Stimulated activated CD4-positive, alpha-beta T cell treated with anti-CD3 and anti-CD28 coated beads, Interleukin-4, amount 100 ng/mL, for 24 hours (primary cell): Measurements from ENCODE around the gene SORBS2.

ENCODE experiments used
- DNase-seq: peaks from one replicate; pipeline ENCODE4 v3.0.0-alpha.2; 2020

The SORBS2 gene

DNA sequence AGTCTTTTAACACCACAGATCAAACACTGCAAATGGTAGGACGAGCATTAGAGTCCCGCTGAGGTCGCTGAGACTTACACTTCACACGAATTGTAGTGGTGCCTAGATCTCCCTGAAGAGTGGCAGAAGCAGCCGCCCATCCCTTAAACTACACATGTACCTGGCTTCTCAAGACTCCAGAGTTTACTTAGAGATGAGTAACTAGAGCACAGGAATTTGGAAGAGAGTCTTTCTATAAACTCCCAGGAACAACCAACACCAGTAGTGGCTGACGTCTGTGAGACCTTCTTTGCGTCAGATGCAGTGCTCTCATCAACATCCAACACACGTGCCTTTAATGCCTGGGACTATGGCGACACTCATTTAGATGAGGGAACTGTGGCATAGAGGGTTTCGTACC is 12.6 kb downstream of the SORBS2 start:
- no peak for DNase-seq

DNA sequence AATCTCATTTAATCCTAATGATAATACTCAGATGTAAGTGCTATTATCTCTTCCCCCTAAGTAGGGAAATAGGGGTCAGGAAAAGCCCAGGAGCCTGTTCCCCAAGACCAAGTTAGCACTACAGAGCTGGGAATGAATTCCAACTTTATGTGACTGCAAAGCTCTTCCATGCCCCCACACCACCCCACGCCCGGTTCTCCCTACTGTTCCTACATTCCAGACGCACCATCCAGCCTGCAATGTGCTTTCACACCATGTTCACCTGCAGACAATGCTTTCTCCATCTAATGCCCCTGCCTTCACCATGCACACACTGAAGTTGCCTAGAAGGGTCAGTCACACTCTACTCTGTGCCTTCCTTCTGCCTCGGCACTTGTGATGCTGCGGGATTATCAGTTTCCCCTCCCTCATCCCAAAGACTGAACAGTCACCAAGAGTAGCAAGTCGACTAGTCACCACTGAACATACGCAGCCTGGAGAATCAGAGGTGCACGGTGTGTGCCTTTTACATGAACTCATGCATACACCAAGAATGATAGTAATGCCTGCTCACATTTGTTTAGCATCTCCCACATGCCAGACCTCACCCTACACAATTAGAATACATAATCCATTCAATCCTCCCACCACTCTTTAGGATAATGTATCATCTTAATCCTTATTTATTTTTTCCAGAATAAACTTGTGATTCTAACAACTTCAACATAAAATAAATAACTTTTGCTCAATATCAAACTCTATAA is 14.2 kb downstream of the SORBS2 start:
- DNase-seq, result no peak

DNA sequence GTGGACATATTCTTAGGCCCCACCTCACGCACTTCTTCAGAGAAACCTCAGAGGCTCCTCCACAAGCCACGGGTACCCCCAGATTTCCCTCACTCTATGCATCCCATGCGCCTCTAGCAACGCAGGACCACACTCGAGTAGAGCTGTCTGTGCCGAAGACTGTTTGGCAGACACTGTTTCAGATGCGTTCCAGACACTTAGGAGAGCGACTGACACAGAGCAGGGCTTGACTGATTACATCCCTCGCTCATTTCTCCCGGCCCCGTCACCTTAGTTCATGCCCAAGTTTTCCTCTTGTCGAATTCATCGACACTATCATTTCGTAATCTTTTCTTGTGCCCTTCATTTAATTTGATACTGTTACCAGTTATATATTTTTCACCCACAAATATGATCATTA is 15.0 kb downstream of the SORBS2 start:
- no peak for DNase-seq

DNA sequence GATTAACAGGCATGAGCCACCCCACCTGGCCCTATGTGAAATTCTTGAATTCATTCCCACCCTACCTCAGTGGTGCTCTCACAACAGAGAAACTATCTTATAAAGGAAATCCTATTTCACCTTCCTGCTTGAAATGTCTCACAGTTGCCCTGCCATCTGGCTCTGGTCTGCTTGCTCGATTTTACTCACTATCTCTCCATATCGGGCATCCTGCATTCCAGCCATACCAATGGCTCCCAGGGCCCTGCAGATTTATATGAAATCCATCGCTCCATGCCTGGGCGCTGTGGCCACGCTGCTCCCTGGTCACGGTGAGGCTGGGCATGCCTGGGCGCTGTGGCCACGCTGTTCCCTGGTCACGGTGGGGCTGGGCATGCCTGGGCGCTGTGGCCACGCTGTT is 15.8 kb downstream of the SORBS2 start:
- DNase-seq, result no peak

DNA sequence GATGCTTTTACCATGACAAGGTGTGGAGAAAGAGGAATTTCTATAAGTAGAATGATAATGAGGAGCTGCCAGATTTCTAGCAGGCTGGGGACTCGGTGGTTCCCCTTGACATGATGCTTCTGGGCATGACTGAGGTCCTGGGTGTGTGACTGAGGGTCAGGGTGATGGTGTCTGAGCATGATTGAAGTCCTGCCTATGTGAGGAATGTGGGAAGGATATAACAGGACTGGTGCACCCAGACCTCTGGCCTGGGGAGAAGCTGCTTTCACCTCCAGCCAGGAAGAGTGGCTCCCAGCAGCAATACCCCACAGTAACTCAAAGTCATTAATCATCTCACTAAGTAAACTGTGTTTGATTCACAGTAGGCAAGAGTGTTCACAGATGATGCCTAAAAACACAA is 17.4 kb downstream of the SORBS2 start:
- no peak for DNase-seq

DNA sequence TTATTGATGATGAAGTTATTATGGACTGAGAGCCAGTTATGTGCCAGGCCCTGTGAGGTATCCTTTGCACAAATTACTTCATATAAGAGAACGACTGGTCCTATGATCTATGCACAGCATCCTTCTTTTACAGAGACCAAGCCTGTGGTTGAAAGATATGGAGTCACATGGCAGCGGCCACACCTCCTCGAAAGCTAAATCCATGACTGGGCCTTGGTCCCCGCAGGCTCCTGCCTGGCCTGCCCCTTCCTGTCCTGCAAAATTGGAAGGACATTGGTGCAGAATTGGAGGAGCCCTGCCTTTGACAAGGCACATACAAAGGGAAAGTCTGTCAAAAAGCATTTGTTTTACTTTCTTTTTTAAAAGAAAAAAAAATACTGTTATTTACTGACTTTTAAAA is 18.3 kb downstream of the SORBS2 start:
- no peak for DNase-seq

DNA sequence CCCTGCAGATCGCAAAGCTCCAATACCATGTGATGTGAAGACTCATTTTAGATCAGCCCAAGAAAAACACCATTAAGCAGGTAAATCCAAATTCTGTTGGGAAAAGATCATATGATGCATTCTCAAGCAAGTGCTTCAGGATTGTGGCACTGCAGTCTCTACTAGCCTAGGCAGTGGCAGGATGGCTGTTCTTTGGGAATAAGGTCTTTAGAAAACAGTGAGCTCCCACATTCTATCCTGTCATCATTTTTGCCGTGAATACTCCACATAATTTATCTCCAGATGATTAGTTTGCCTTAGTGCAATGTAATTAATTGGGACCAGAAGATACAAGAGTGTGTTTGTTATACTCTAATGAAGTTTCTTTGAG is 18.9 kb downstream of the SORBS2 start:
- no peak for DNase-seq

DNA sequence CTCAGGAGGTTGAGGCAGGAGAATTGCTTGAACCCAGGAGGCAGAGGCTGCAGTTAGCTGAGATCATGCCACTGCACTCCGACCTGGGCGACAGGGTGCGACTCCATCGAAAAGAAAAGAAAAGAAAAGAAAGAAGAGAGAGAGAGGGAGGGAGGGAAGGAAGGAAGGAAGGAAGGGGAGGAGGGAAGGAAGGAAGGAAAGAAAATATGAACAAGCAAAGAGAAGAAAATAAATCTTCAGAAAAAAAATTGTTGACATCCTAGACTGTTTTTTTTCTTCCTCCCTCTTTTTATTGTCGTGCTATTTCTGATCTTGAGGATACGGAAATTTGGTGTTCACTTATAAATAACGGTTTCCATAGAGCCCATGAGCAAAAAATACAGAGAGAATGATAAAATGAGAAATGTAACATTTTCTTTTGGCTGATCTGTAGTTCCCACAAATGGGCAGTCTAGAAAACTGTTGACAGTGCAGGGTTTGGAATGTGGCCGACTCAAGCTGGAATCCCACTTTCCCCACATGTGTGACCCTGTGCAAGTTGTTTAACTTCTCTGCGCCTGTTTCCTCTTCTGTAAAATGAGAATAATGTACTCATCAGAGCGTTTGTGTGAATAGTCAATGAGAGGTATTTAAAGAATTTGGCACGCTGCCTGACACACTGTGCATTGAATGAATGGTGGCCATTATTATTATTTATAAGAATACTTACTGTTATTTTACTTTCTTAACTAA is 19.4 kb downstream of the SORBS2 start:
- no peak for DNase-seq

DNA sequence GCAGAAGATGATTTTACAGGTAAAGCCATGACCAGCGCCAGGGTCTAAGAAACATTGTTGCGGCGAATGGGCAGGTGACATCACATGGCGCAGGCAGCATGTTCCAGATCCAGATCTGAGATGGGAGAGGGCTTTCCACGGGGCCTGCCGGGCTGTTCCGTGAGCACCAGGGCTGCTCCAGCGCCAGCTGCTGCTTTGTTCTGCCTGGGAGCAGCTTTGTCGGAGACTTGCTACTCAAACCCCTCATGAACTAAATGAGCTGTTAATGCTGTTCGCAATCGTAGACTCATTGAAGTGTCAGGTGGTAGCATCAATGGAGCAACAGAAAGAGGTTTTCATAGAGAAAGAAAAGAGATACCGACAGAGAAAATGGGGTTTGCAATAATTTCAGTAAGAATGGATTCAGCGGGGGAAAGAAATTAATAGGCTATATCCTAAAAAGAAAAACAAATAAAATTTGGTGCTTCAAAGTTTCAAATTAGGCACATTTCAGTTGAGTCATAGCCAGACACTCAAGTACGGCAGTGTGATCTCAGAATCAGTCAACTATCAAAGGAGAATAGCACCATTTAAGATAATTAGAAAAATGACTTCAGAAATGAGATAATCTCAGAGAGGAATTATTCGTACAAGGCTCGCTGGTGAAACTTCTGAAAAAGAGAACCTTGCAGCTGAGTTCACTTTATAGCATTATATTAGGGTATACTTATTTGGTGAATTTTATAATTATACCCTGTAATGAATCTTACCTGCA is 23.9 kb downstream of the SORBS2 start:
- DNase-seq, result no peak

DNA sequence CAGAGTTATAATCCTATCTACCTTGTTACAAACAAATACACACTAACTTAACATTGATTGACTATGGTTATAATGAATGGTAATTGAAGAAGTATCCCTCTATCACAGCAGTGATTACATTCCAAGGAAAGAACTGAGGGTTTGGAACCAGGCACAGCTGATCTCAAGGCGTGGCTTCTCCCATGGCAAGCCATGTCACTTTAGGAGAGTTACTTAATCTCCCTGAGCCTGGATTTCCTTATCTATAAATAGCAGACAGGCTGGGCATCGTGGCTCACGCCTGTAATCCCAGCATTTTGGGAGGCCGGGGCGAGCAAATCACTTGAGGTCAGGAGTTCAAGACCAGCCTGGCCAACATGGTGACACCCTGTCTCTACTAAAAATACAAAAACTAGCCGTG is 25.6 kb downstream of the SORBS2 start:
- DNase-seq, result no peak

DNA sequence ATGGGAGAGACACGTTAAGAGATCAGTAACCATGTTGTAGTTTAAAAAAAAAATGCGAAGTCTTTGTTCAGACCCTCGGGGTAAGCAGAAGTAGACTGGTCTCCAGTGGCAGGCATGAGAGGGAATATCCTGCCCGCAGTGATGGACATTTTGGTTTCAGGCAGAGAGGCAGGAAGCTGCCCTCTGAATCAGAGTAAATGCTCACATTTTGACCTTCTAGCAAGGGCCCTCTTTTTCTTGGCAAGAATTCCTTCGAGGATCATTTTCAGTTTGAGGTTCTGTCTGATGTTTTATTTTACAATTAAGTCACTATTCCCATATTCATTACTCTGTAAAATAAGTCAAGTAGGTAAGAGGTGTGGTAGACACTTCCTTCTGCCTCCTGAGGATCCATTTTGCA is 28.4 kb downstream of the SORBS2 start:
- no peak for DNase-seq

DNA sequence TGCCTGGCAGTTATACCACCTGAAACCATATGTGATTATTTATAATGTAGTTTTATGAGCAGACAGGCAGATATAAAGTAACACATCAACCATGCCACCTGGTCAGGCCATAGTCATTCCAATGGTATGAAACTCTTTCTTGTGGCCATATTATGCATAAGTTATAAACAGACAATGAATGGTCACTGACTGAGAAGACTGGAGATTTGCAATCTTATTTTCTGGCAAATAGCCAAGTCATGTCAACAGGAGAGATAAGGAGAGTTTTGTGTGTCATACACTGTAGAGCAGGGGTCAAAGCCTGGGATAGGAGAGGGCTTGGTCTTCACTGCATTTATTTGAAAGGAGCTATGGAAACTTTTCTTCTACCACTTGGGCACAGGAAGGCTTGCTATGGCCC is 29.5 kb downstream of the SORBS2 start:
- no peak for DNase-seq

DNA sequence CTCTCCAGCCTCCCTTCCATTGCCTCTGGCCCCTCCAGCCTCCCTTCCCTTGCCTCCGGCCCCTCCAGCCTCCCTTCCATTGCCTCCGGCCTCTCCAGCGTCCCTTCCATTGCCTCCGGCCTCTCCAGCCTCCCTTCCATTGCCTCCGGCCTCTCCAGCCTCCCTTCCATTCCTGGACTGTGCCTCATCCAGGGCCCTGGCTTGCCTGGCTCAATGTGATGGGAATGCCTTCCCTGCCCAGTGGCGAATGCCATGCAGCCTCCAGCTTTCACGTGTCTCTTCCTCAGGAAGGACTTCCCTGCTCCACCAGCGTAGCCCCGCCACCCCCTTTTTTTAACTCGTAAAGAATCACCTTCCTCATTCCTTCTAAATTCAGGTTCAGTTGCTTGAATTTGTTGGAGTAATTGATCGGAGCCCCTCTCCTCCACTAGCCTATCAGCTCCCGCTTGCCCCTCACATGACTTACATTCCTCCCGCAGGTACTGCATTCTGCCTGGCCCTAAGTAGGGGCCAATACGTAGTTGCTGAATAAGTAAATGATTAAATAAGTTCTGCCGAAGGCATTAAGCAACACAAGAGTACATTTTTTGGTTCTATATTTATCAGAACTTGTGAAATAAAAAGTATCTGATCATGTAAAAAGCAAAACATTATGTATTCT is 30.3 kb downstream of the SORBS2 start:
- no peak for DNase-seq

DNA sequence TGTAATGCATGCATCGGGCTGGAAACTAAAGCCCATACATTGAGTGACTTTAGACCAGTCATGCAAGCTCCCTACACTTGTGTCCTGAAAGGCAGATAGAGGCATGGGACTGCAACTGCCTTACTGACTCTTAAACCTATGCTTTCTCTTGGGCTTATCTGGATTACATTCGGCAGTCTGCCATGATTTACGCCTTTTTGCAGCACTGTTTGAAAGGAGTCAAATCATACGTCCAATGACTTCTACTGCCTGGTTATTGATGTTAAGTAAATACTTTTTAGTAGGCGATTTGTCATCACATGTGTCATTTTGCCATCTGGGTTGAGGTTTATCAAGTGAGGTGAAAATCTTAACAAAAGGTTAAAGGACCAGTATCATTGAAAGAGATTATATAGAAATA is 31.5 kb downstream of the SORBS2 start:
- DNase-seq, result no peak

DNA sequence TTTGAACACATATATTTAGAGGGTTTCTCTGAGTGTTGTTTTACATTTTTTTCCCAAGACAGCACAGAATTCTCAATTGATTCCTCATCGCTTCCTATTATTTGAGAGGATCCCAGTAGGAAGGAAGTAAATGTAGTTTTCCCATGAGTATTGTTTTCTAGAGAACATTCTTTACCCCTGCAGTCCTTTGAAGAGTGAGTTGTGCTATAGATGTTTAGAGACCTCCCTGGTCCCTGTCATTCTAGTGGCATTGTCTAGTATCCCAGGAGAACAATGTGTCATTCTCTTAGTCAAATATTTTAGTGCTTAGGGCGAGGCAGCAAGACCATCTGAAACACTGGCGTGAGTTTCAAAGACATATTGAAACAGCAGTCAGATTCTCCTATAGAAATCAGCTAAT is 32.5 kb downstream of the SORBS2 start:
- no peak for DNase-seq

DNA sequence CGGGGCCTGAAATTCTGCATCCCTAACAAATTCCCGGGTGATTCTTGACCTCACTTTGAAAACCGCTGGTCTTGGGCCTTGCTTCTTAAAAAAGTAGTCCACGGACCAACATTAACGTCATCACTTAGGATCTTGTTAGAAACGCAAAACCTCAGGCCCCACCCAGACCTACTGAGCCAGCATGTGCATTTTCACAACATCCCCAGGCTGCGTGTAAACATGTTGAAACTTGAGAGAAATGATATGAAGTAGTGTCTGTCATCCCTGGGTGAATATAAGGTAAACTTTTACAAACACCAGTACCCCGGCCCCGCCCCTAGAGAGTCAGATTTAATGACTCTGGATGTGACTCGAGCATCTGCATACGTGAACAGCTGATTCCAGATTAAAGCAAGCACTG is 33.7 kb downstream of the SORBS2 start:
- DNase-seq, result no peak

DNA sequence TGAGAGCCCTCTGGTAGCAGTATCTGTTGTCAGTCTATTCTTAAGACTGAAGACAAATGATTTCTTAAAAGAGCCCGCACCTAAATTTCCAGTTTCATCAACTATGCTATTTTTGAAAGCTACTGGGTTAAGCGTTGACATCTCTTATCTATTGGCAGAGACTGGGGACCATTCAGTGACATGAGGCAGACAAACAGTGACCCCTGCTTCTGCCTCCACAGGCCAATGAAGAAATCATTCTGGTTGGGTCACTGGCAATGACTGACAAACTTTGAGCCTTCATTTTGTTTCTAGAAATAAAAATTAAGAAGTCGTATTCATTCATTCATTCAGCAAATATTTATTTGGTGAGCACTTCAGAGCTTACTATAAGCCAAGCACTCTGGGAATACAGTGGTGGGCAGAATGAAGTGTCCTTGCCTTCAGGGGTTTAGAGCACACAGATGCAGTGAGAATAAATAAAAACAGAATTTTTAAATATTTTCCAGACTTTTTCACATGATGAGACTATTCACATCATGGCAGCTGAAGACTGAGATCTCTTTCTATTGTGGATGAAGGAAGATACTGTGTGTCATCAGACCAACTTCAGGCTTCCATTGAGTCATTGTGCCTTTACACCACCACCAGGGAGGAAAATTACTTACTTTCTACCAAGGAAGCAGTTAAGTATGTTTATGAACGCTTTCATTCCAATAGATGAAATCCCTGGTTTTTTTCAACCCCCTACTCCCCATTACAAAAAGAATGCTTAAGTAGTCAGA is 36.0 kb downstream of the SORBS2 start:
- DNase-seq, result no peak

DNA sequence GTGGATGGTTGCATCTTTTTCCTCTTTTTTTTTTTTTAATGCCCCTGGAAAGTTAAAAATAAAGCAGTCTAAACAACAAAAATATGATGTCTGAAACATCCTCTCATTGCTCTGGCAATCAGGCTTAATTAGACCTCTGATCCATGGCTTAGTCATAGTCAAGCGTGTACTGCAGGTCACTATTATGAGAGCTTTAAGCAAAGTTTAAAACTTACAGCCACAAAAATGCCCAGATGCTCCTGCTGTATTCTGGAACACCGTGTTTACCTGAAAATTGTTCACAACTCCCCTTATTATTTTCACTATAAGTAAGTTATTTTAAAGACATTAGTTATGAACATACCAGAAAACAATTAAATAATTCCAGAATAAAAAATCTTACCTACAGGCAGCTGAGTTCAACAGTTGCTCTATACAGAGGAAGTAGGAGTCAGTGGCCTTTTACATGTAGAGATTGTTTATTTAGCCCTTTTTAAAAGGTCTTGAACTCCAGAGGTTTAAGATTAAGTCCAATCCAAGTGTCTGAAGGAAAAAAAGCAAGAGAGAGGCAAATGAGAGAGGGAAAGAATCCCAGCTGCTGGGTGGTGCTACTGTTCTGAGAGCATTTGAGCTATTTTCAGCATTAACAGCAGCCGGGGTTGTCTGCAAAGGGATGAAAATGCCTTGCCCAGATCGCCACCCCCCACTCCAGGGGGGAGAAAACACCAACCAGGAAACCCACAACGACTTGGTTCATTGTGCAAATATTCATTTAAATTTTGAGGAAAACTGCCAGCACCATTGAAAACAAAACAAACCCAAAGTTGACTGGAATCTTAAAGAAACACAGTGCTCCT is 36.9 kb downstream of the SORBS2 start:
- no peak for DNase-seq

DNA sequence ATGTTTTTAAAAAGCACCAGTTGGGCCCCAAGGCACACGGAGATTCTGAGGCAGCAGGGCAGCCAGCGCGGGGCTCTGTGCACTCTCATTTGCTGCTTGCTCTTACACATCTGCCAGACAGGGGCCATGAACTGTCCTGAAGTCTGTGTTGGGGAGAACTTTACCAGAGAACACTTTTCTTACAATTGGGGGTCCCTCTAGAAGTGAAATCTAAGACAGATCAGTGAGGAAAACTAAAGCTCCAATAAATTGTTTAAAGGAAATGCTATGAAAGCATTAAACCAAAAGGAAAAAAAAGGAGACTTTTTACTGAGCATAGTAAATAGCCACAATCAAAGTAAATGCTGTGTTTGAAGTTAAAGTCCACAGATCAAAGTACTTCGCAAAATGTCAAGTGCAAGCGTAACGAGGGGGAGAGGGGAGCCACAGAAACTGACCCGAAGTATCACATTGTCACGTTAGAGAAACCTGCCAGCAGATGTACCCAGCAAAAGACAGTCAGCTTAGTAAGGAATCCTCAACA is 37.8 kb downstream of the SORBS2 start:
- DNase-seq, result no peak

DNA sequence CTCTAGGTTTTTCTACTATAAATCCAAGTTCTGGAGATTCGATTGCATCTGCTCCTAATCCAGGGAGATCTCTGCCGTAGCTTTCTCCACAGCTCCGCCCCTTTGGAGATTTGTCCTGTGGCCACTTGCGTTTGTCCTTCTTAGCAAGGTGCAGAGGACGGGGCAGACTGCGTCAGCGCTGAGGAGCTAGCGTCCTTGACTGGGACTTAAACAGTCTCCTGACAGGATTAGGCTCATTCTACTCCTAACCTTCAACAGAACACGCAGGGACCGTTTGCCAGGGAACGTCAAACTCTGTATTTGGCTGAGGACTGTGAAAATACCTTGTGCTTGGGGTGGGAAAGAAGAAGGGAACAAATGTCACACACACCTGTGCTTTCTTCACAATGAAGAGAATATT is 38.6 kb downstream of the SORBS2 start:
- no peak for DNase-seq

DNA sequence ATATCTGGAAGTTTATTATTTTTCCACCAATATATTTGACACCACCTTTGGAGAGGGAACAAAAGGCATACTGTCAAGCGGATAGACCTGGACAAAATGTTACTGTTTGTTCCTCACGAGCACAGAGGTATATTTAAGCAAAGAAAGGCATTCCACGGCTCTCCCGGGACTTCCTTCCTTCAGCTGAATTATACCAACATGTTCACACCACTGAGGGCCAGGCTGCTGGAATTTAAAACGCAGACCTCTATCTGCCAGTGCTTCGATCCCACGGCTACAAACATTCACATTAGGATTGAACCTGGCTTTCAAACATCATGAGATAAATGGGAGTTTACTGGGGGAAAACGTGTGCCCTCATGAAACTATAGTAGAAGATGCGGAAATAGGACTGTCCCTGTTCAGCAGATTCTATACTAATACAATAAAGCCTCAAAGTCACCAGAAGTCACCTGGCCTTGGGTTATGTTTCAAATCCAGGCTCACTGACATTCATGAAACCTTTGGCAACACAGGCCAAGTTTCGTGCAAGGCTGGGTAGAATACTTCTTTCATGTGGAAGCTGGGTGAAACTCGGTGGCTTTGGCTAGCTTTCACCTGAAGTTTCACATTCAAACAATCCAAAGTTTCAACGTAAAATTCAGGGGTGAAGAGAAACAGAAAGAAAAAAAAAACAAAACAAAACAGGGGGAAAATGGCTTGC is 39.5 kb downstream of the SORBS2 start:
- DNase-seq, result no peak
